Activated CD8-positive, alpha-beta T cell treated with anti-CD3 and anti-CD28 coated beads, Interleukin-2, amount 10 ng/mL, durations not matched to agents 7 days and 5 days (primary cell): ENCODE data around the gene TIMM8B. TPM values are rescaled to one million over a fixed set of nuclear protein-coding genes. Genes with fewer than 3 reads are reported as not detected.
A peak's percentile ranks its signal among the peaks of the same experiment; 100 is the strongest.
"Not testable (repeated sequence)": the region's sequence is repeated elsewhere in the genome, so short reads cannot be mapped to it uniquely, and the experiment has no call there.

Source experiments
- ATAC-seq: fragments of 150-1000 bp; cut with Tn5 transposase; one replicate; pipeline ENCODE4 v1.10.0; 2021; ENCODE audit warnings: moderate library complexity
- CTCF ChIA-PET: fragments of 350-600 bp; sonication (Branson Sonifier 250); formaldehyde crosslinking; loops from one replicate; lab custom pipeline; 2021; ENCODE audit warnings: antibody characterized with exemption; lab: Charles Lee
- POLR2A ChIA-PET: fragments of 350-600 bp; sonication (Branson Sonifier 250); formaldehyde crosslinking; loops from one replicate; lab custom pipeline; 2021; ENCODE audit warnings: antibody characterized with exemption; lab: Charles Lee
- DNase-seq: peaks from one replicate; pipeline ENCODE4 v3.0.0-alpha.2; 2020
- H3K27ac Mint-ChIP-seq: one replicate; pipeline ENCODE4 v1.8.0; 2021; ENCODE audit warnings: mild to moderate bottlenecking, mixed read lengths
- H3K27me3 Mint-ChIP-seq: one replicate; pipeline ENCODE4 v1.8.0; 2021; ENCODE audit warnings: low read depth, mixed read lengths
- H3K36me3 Mint-ChIP-seq: one replicate; pipeline ENCODE4 v1.8.0; 2021; ENCODE audit warnings: low read depth, mixed read lengths
- H3K4me1 Mint-ChIP-seq: one replicate; pipeline ENCODE4 v1.8.0; 2021; ENCODE audit warnings: low read depth, mixed read lengths
- H3K4me3 Mint-ChIP-seq: one replicate; pipeline ENCODE4 v1.8.0; 2021; ENCODE audit warnings: mild to moderate bottlenecking, mixed read lengths
- H3K9me3 Mint-ChIP-seq: one replicate; pipeline ENCODE4 v1.8.0; 2022; ENCODE audit warnings: mixed read lengths; ENCODE audit not compliant: insufficient read depth
- total RNA-seq, 2 experiments: library from RNA; stranded (reverse); gene quantifications; one replicate each; pipeline ENCODE4 v1.2.3, GENCODE V29; 2021

TIMM8B gene
- total RNA-seq, 2 experiments from 2014 or later, result 59.1 to 62.3 TPM

GRCh38 chr11:112073941-112074811 is 12.4 kb downstream of the TIMM8B start, which contains the start of the genes NKAPD1 and PIH1D2:
Gene NKAPD1, plus strand, starts transcription at chr11:112074299. Its CDS starts 1,276 bp downstream, at chr11:112075575.
Gene PIH1D2, minus strand, starts transcription at chr11:112074017. Its CDS starts 843 bp downstream, at chr11:112073174.
- no peaks in the 10 kb centered on the region for H3K9me3 Mint-ChIP-seq
- CTCF ChIA-PET, result interaction anchor here (1.5 kb wide), 1 partner anchor 143 kb away, joined by 11 read pairs; no protein-coding TSS in a partner anchor
- H3K4me3 Mint-ChIP-seq, result peak within 1 kb of the TSS; percentile 94
- H3K27me3 Mint-ChIP-seq, result peaks cover 10% of the 10 kb centered on the region
- POLR2A ChIA-PET, result interaction anchor here (0.8 to 1.2 kb wide), 4 partner anchors 10 to 138 kb away, joined by 3 to 5 read pairs (median 4); partner anchors contain the start of genes SDHD and TIMM8B
- peaks cover 28% of the 10 kb centered on the region for H3K4me1 Mint-ChIP-seq
- ATAC-seq (peak; percentile 85), DNase-seq (peak; percentile 85)
- H3K27ac Mint-ChIP-seq, result peak within 1 kb of the TSS; percentile 96
- H3K36me3 Mint-ChIP-seq, result peaks cover 24% of the 10 kb centered on the region

DNA sequence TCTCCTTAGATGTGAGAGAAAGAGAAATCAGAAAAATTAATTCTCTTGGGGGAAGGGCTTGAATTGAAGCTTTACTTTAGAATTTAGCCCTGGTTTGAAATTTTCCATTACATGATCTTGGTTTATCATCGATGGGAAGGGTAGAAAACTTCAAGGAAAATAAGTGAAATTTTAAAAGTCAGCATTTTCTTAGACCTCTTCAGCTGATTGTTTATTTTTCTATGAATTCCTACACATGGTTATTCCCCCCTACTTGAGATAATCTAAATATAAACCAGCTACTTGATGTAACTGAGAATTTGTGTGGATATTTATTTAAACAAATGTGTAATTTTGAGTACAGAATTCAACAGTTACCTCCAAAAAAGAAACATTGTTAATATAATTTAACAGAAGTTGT is 23.6 kb downstream of the TIMM8B start:
- no peaks in the 10 kb centered on the region for H3K27me3 Mint-ChIP-seq
- CTCF ChIA-PET, result no interaction called here
- H3K36me3 Mint-ChIP-seq, result peaks cover 10% of the 10 kb centered on the region
- ATAC-seq (no peak), DNase-seq (no peak)
- H3K27ac Mint-ChIP-seq, result no peak overlapping the region
- POLR2A ChIA-PET, result no interaction called here
- no peak overlapping the region for H3K4me3 Mint-ChIP-seq
- H3K9me3 Mint-ChIP-seq, result no peaks in the 10 kb centered on the region
- H3K4me1 Mint-ChIP-seq, result no peaks in the 10 kb centered on the region

DNA sequence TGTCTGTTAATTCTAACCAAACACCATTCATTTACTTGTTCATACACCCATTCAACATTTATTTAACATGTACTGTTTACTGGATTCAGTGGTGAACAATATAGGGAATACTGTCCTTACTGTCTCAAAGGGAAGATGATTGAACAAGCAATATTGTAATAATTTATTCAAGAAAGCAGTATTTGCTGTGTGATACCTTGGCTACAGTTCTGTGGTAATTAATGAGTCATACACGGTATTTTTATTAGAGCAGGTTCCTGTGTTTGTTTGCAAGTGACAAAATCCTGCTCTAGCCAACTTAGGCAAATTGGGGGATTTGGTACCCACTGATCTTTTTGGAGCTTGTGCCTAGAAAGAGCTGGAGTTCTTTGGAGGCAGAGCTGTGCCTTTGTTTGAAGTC is 28.5 kb downstream of the TIMM8B start:
- ChIA-PET POLR2A (no interaction called here), CTCF (no interaction called here)
- no peak overlapping the region for H3K27ac Mint-ChIP-seq
- no peaks in the 10 kb centered on the region for H3K9me3 Mint-ChIP-seq
- ATAC-seq (no peak), DNase-seq (no peak)
- peaks cover 2% of the 10 kb centered on the region for H3K4me1 Mint-ChIP-seq
- H3K36me3 Mint-ChIP-seq, result peaks cover 40% of the 10 kb centered on the region
- no peaks in the 10 kb centered on the region for H3K27me3 Mint-ChIP-seq
- no peak overlapping the region for H3K4me3 Mint-ChIP-seq

DNA sequence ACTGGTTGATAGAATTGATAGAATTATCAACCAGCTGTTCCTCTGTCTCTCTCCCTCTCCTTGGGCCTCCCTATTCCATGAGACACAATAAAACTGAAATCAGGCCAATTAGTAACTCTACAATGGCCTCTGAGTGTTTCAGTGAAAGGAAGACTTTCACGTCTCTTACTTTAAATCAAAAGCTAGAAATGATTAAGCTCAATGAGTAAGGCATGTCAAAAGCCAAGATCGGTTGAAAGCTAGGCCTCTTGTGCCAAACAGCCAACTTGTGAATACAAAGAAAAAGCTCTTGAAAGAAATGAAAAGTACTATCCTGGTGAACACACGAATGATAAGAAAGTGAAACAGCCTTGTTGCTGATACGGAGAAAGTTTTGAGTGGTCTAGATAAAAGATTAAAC is 29.4 kb downstream of the TIMM8B start:
- DNase-seq (no peak), ATAC-seq (no peak)
- Mint-ChIP-seq H3K36me3 (peaks cover 45% of the 10 kb centered on the region), H3K4me1 (peaks cover 2% of the 10 kb centered on the region), H3K9me3 (no peaks in the 10 kb centered on the region), H3K27me3 (no peaks in the 10 kb centered on the region), H3K27ac (peak overlapping the region; percentile 26), H3K4me3 (no peak overlapping the region)
- ChIA-PET POLR2A (interaction anchor here (0.6 kb wide), 1 partner anchor 13 kb away, joined by 3 read pairs; no protein-coding TSS in a partner anchor), CTCF (interaction anchor here (0.7 kb wide), 1 partner anchor 20 kb away, joined by 3 read pairs; no protein-coding TSS in a partner anchor)

DNA sequence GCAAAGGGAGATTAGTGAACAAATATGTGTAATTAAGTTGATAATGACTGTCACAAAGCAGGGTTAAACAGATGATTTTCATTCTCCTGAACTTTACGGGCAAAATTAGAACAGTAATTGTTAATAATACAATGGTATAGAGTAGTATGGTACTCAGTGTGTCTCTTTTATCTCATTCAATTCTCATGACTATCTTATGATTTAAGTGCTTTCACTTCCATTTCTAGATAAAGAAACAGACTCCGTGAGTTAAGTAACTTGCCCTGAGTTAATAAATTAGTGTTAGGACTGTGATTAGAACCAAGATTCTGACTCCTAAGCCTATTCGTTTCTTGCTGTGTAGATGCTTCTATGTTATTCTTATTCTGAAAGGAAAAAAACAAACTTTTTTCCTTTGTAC is 34.8 kb downstream of the TIMM8B start:
- Mint-ChIP-seq H3K4me3 (no peak overlapping the region), H3K4me1 (peaks cover 12% of the 10 kb centered on the region), H3K27ac (no peak overlapping the region), H3K36me3 (peaks cover 64% of the 10 kb centered on the region), H3K27me3 (no peaks in the 10 kb centered on the region), H3K9me3 (no peaks in the 10 kb centered on the region)
- ChIA-PET CTCF (no interaction called here), POLR2A (interaction anchor here (1.0 kb wide), 1 partner anchor 13 kb away, joined by 3 read pairs; no protein-coding TSS in a partner anchor)
- no peak for DNase-seq
- no peak for ATAC-seq

GRCh38 chr11:112050721-112051120 is 35.8 kb downstream of the TIMM8B start:
- POLR2A ChIA-PET, result interaction anchor here (1.0 kb wide), 1 partner anchor 14 kb away, joined by 3 read pairs; no protein-coding TSS in a partner anchor
- Mint-ChIP-seq H3K36me3 (peaks cover 67% of the 10 kb centered on the region), H3K4me3 (no peak overlapping the region), H3K27ac (no peak overlapping the region), H3K4me1 (peaks cover 12% of the 10 kb centered on the region), H3K27me3 (no peaks in the 10 kb centered on the region), H3K9me3 (no peaks in the 10 kb centered on the region)
- ATAC-seq (no peak), DNase-seq (no peak)
- CTCF ChIA-PET, result no interaction called here

GRCh38 chr11:112049777-112050176 is 36.8 kb downstream of the TIMM8B start:
- ChIA-PET CTCF (no interaction called here), POLR2A (no interaction called here)

GRCh38 chr11:112048256-112048655 is 38.3 kb downstream of the TIMM8B start:
- CTCF ChIA-PET, DNase-seq, H3K9me3 Mint-ChIP-seq, H3K27ac Mint-ChIP-seq, ATAC-seq, H3K4me3 Mint-ChIP-seq, POLR2A ChIA-PET, H3K27me3 Mint-ChIP-seq: not testable (repeated sequence)
- peaks cover 12% of the 10 kb centered on the region for H3K4me1 Mint-ChIP-seq
- peaks cover 70% of the 10 kb centered on the region for H3K36me3 Mint-ChIP-seq

More at GRCh38 chr11:112049777-112050176, 36.8 kb downstream of the TIMM8B start:
- Mint-ChIP-seq H3K36me3 (peaks cover 69% of the 10 kb centered on the region), H3K4me3 (no peak overlapping the region), H3K4me1 (peaks cover 12% of the 10 kb centered on the region), H3K27ac (no peak overlapping the region), H3K9me3 (no peaks in the 10 kb centered on the region), H3K27me3 (no peaks in the 10 kb centered on the region)
- ATAC-seq (no peak), DNase-seq (no peak)

- POLR2A ChIA-PET, ATAC-seq: not testable (repeated sequence)
Measured at GRCh38 chr11:112046647-112047046, 39.9 kb downstream of the TIMM8B start.

DNA sequence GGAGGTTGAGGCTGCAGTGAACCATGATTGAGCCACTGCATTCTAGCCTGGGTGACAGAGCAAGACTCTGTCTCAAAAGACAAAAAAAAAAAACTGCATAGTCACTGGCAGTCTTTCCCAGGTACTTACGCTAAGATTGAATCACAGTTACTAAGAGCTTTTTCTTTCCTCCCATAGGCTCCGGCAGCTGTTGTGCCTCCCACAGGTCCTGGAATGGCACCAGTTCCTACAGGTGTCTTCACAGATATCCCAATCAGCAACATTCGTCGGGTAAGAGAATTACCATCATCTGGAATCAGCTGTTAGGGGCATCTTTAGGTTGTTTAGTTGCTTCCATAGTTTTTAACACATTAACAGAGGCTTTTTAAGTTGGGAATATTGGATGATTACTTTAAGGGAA is 41.6 kb downstream of the TIMM8B start:
- Mint-ChIP-seq H3K4me3 (no peak overlapping the region), H3K27me3 (no peaks in the 10 kb centered on the region), H3K9me3 (no peaks in the 10 kb centered on the region), H3K4me1 (peaks cover 22% of the 10 kb centered on the region), H3K27ac (no peak overlapping the region), H3K36me3 (peaks cover 66% of the 10 kb centered on the region)
- CTCF ChIA-PET, result no interaction called here
- ATAC-seq (no peak), DNase-seq (no peak)
- POLR2A ChIA-PET, result no interaction called here

More at GRCh38 chr11:112046647-112047046, 39.9 kb downstream of the TIMM8B start:
- DNase-seq, H3K9me3 Mint-ChIP-seq, H3K27ac Mint-ChIP-seq, H3K4me3 Mint-ChIP-seq, H3K27me3 Mint-ChIP-seq, CTCF ChIA-PET: not testable (repeated sequence)
- Mint-ChIP-seq H3K36me3 (peaks cover 64% of the 10 kb centered on the region), H3K4me1 (peaks cover 22% of the 10 kb centered on the region)

GRCh38 chr11:112042961-112043304 is 43.6 kb downstream of the TIMM8B start:
- Mint-ChIP-seq H3K27me3 (no peaks in the 10 kb centered on the region), H3K4me1 (peaks cover 13% of the 10 kb centered on the region), H3K27ac (no peak overlapping the region), H3K4me3 (no peak overlapping the region), H3K36me3 (peaks cover 65% of the 10 kb centered on the region), H3K9me3 (no peaks in the 10 kb centered on the region)
- POLR2A ChIA-PET, result no interaction called here
- DNase-seq (no peak), ATAC-seq (no peak)
- CTCF ChIA-PET, result interaction anchor here (1.3 kb wide), 1 partner anchor 12 kb away, joined by 3 read pairs; no protein-coding TSS in a partner anchor
